Measurements from ENCODE around the gene SMC1A.
"Not testable (repeated sequence)": the region's sequence is repeated elsewhere in the genome, so short reads cannot be mapped to it uniquely, and the experiment has no call there.

SMC1A gene

GRCh38 chrX:53379747-53380146 lies 42.7 kb downstream of the SMC1A start:
- H3K36me3 ChIP-seq (ENCODE audit: control insufficient read depth, insufficient read depth, low read length): peaks cover 6% of the 10 kb centered on the region
- H3K27me3 ChIP-seq (ENCODE audit: control insufficient read depth, insufficient read depth, low read length, poor library complexity, severe bottlenecking): no peaks in the 10 kb centered on the region
- WGBS, 2 experiments: 90 to 96% methylated on average over 2 of the region's 4 CpGs
- H3K27ac ChIP-seq (ENCODE audit: insufficient read depth, low read depth, low read length, poor library complexity, severe bottlenecking): no peak overlapping the region
- no peak overlapping the region for H3K4me3 ChIP-seq (ENCODE audit: insufficient read depth, low read depth, low read length)
- H3K4me1 ChIP-seq (ENCODE audit: control insufficient read depth, insufficient read depth, low read length): no peaks in the 10 kb centered on the region
- H3K9me3 ChIP-seq (ENCODE audit: control insufficient read depth, low read length): no peaks in the 10 kb centered on the region

GRCh38 chrX:53379008-53379710 lies 43.3 kb downstream of the SMC1A start:
- Histone ChIP-seq H3K36me3 (ENCODE audit: control insufficient read depth, insufficient read depth, low read length) (peaks cover 6% of the 10 kb centered on the region), H3K27me3 (ENCODE audit: control insufficient read depth, insufficient read depth, low read length, poor library complexity, severe bottlenecking) (no peaks in the 10 kb centered on the region), H3K9me3 (ENCODE audit: control insufficient read depth, low read length) (no peaks in the 10 kb centered on the region), H3K4me1 (ENCODE audit: control insufficient read depth, insufficient read depth, low read length) (no peaks in the 10 kb centered on the region), H3K4me3 (ENCODE audit: insufficient read depth, low read depth, low read length) (no peak overlapping the region), H3K27ac (ENCODE audit: insufficient read depth, low read depth, low read length, poor library complexity, severe bottlenecking) (no peak overlapping the region)
- 92 to 98% methylated on average over 3 of the region's 3 CpGs for WGBS, 2 experiments

- WGBS, 2 experiments: 93 to 95% methylated on average over 2 of the region's 2 CpGs
- Histone ChIP-seq H3K4me1 (ENCODE audit: control insufficient read depth, insufficient read depth, low read length) (no peaks in the 10 kb centered on the region), H3K4me3 (ENCODE audit: insufficient read depth, low read depth, low read length) (no peak overlapping the region), H3K36me3 (ENCODE audit: control insufficient read depth, insufficient read depth, low read length) (peaks cover 6% of the 10 kb centered on the region), H3K27me3 (ENCODE audit: control insufficient read depth, insufficient read depth, low read length, poor library complexity, severe bottlenecking) (no peaks in the 10 kb centered on the region), H3K9me3 (ENCODE audit: control insufficient read depth, low read length) (no peaks in the 10 kb centered on the region), H3K27ac (ENCODE audit: insufficient read depth, low read depth, low read length, poor library complexity, severe bottlenecking) (no peak overlapping the region)
Measured at GRCh38 chrX:53377464-53377863, 45.0 kb downstream of the SMC1A start.

- 89 to 91% methylated on average over 6 of the region's 6 CpGs for WGBS, 2 experiments
- peaks cover 6% of the 10 kb centered on the region for H3K36me3 ChIP-seq (ENCODE audit: control insufficient read depth, insufficient read depth, low read length)
Measured at GRCh38 chrX:53376888-53377287, 45.6 kb downstream of the SMC1A start.

GRCh38 chrX:53374923-53375322 lies 47.5 kb downstream of the SMC1A start:
- Histone ChIP-seq H3K9me3 (ENCODE audit: control insufficient read depth, low read length) (no peaks in the 10 kb centered on the region), H3K4me1 (ENCODE audit: control insufficient read depth, insufficient read depth, low read length) (no peaks in the 10 kb centered on the region), H3K4me3 (ENCODE audit: insufficient read depth, low read depth, low read length) (no peak overlapping the region), H3K27ac (ENCODE audit: insufficient read depth, low read depth, low read length, poor library complexity, severe bottlenecking) (no peak overlapping the region), H3K27me3 (ENCODE audit: control insufficient read depth, insufficient read depth, low read length, poor library complexity, severe bottlenecking) (no peaks in the 10 kb centered on the region), H3K36me3 (ENCODE audit: control insufficient read depth, insufficient read depth, low read length) (peaks cover 6% of the 10 kb centered on the region)

More at GRCh38 chrX:53376888-53377287, 45.6 kb downstream of the SMC1A start:
- Histone ChIP-seq H3K4me3 (ENCODE audit: insufficient read depth, low read depth, low read length) (no peak overlapping the region), H3K27me3 (ENCODE audit: control insufficient read depth, insufficient read depth, low read length, poor library complexity, severe bottlenecking) (no peaks in the 10 kb centered on the region), H3K9me3 (ENCODE audit: control insufficient read depth, low read length) (no peaks in the 10 kb centered on the region), H3K27ac (ENCODE audit: insufficient read depth, low read depth, low read length, poor library complexity, severe bottlenecking) (no peak overlapping the region), H3K4me1 (ENCODE audit: control insufficient read depth, insufficient read depth, low read length) (no peaks in the 10 kb centered on the region)

- Histone ChIP-seq H3K4me1 (ENCODE audit: control insufficient read depth, insufficient read depth, low read length) (no peaks in the 10 kb centered on the region), H3K36me3 (ENCODE audit: control insufficient read depth, insufficient read depth, low read length) (peaks cover 1% of the 10 kb centered on the region), H3K9me3 (ENCODE audit: control insufficient read depth, low read length) (no peaks in the 10 kb centered on the region), H3K4me3 (ENCODE audit: insufficient read depth, low read depth, low read length) (no peak overlapping the region), H3K27me3 (ENCODE audit: control insufficient read depth, insufficient read depth, low read length, poor library complexity, severe bottlenecking) (no peaks in the 10 kb centered on the region), H3K27ac (ENCODE audit: insufficient read depth, low read depth, low read length, poor library complexity, severe bottlenecking) (no peak overlapping the region)
- WGBS, 2 experiments: 91 to 93% methylated on average over 7 of the region's 7 CpGs
Measured at GRCh38 chrX:53374222-53374820, 48.1 kb downstream of the SMC1A start.

- H3K9me3 ChIP-seq (ENCODE audit: control insufficient read depth, low read length): no peaks in the 10 kb centered on the region
- no peaks in the 10 kb centered on the region for H3K27me3 ChIP-seq (ENCODE audit: control insufficient read depth, insufficient read depth, low read length, poor library complexity, severe bottlenecking)
- H3K4me1 ChIP-seq (ENCODE audit: control insufficient read depth, insufficient read depth, low read length): no peaks in the 10 kb centered on the region
- no peak overlapping the region for H3K4me3 ChIP-seq (ENCODE audit: insufficient read depth, low read depth, low read length)
- H3K27ac ChIP-seq (ENCODE audit: insufficient read depth, low read depth, low read length, poor library complexity, severe bottlenecking): no peak overlapping the region
- no peaks in the 10 kb centered on the region for H3K36me3 ChIP-seq (ENCODE audit: control insufficient read depth, insufficient read depth, low read length)
- 87 to 91% methylated on average over 2 of the region's 2 CpGs for WGBS, 2 experiments
Measured at GRCh38 chrX:53373307-53373706, 49.1 kb downstream of the SMC1A start.

GRCh38 chrX:53366454-53366853 lies 56.0 kb downstream of the SMC1A start:
- H3K9me3 ChIP-seq (ENCODE audit: control insufficient read depth, low read length); H3K4me3 ChIP-seq (ENCODE audit: insufficient read depth, low read depth, low read length); H3K4me1 ChIP-seq (ENCODE audit: control insufficient read depth, insufficient read depth, low read length); H3K27me3 ChIP-seq (ENCODE audit: control insufficient read depth, insufficient read depth, low read length, poor library complexity, severe bottlenecking); H3K27ac ChIP-seq (ENCODE audit: insufficient read depth, low read depth, low read length, poor library complexity, severe bottlenecking); H3K36me3 ChIP-seq (ENCODE audit: control insufficient read depth, insufficient read depth, low read length): not testable (repeated sequence)
- 89 to 100% methylated on average over 1 of the region's 1 CpG for whole genome bisulfite sequencing, 2 experiments

GRCh38 chrX:53362449-53362848 lies 60.0 kb downstream of the SMC1A start:
- no peaks in the 10 kb centered on the region for H3K27me3 ChIP-seq (ENCODE audit: control insufficient read depth, insufficient read depth, low read length, poor library complexity, severe bottlenecking)
- no peak overlapping the region for H3K4me3 ChIP-seq (ENCODE audit: insufficient read depth, low read depth, low read length)
- H3K36me3 ChIP-seq (ENCODE audit: control insufficient read depth, insufficient read depth, low read length): no peaks in the 10 kb centered on the region
- no peaks in the 10 kb centered on the region for H3K4me1 ChIP-seq (ENCODE audit: control insufficient read depth, insufficient read depth, low read length)
- 93 to 100% methylated on average over 2 of the region's 2 CpGs for WGBS, 2 experiments
- no peaks in the 10 kb centered on the region for H3K9me3 ChIP-seq (ENCODE audit: control insufficient read depth, low read length)
- no peak overlapping the region for H3K27ac ChIP-seq (ENCODE audit: insufficient read depth, low read depth, low read length, poor library complexity, severe bottlenecking)

- Histone ChIP-seq H3K27ac (ENCODE audit: insufficient read depth, low read depth, low read length, poor library complexity, severe bottlenecking) (no peak overlapping the region), H3K27me3 (ENCODE audit: control insufficient read depth, insufficient read depth, low read length, poor library complexity, severe bottlenecking) (no peaks in the 10 kb centered on the region), H3K9me3 (ENCODE audit: control insufficient read depth, low read length) (no peaks in the 10 kb centered on the region), H3K4me3 (ENCODE audit: insufficient read depth, low read depth, low read length) (no peak overlapping the region), H3K4me1 (ENCODE audit: control insufficient read depth, insufficient read depth, low read length) (no peaks in the 10 kb centered on the region), H3K36me3 (ENCODE audit: control insufficient read depth, insufficient read depth, low read length) (no peaks in the 10 kb centered on the region)
- WGBS, 2 experiments: 50 to 58% methylated on average over 7 to 8 of the region's 8 CpGs
Measured at GRCh38 chrX:53357799-53358530, 64.5 kb downstream of the SMC1A start.
